T47D (cell line): ENCODE data around the gene ANKRD11.
"Not testable (repeated sequence)": the region's sequence is repeated elsewhere in the genome, so short reads cannot be mapped to it uniquely, and the experiment has no call there.

Experiments
- DNase-seq, 2 experiments: peaks; one replicate each; pipeline versions ENCODE4 v3.0.0 to v3.0.0-alpha.2; 2011 to 2012; ENCODE audit warnings: low read depth in 1 of 2, low spot score in 1 of 2
- JUND ChIP-seq: IDR thresholded peaks from 2 replicates; pipeline ENCODE4 v1.6.1; 2012; ENCODE audit warnings: low read depth
- in situ Hi-C: cut with HindIII; loops from 2 replicates; pipeline ENCODE4 v1.10.0; 2016; ENCODE audit warnings: low sequenced_read_pairs, low pct_unique_long_range_greater_than_20kb

Gene ANKRD11

DNA sequence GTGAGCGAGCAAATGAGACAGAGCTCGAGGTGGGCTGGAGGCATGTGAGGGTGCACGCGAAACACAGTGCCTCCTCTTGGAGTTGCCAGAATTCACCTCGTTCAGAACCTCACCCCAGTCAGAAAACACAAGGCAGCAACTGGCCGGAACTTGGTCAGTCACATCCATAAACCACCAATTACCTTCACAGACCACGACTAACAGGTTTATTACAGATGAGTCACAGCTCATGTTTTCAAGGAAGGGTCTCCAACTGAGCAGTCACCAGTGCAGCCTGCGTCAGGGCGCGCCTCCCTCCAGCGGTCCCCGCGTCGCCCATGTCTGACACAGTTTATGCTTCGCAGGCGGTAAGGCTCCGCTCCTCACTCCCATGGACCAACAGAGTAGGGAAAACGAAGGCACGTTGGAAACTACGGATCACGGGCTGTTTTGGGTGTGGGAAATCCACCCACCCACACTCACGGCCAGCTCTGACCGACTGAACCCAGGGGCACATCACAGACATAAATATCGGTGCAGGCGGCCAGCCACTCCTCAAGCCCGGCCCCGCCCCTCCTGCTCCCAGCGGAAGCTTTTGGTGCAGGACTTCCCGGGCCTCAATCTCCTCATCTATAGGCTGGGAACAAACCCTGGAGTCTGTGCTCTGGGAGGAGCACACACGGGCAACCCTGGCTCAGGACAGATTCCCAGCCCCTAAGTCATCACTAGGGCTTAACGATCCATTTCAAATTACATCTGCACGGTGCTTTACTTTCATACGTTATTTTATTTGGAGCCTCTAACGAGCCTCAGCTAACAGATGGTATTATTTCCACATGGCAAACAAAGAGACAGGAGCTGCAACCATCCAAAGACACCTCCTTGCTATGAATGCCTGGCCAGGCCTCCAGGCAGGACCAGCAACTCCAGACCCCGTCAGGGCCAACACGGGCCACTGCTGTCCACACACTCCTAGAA is 146.6 kb downstream of the ANKRD11 start:
- no peak for TF ChIP-seq JUND
- no peak for DNase-seq
- in situ Hi-C loops: no loop called here

DNA sequence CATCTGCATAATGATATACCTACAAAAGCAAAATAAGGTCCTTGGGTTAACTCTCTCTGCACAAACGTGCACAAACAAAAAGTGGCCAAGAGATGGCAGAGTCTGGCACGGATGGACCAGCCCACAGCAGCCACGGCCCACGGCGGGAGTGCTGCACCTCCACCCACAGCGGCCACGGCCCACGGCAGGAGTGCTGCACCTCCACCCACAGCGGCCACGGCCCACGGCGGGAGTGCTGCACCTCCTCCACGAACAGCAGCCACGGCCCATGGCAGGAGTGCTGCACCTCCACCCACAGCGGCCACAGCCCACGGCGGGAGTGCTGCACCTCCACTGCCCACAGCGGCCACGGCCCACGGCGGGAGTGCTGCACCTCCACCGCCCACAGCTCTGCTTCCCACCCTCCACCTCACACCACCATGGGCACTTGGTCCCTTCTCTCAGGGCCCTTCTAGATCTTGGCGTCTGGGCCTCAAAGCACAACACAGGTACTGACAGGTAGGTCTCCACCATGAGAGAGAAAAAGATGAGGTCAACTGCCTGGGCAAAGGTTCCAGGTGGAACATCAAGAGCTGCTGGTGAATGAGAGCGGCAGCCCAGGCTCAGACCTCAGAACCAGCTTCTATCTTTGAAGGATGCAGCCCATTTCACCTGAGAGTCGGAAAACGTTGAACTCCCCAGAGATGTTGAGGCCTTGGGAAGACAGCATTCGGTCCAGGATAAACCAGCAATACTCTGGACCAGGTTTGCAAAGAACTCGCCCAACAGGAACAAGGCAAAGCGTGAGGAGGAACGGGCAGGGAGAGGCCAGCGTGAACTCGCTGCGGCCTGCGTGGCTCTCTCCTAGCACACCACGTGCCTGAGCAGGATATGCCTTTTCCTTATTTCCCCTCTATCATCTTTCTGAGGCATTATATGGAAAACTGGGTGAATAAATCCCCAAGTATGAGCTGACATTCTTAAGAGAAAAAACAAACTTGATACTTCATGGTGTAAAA is 148.4 kb downstream of the ANKRD11 start:
- no peak for TF ChIP-seq JUND
- in situ Hi-C loops: no loop called here
- peak in 1 of 2 experiments; percentile 39 for DNase-seq

DNA sequence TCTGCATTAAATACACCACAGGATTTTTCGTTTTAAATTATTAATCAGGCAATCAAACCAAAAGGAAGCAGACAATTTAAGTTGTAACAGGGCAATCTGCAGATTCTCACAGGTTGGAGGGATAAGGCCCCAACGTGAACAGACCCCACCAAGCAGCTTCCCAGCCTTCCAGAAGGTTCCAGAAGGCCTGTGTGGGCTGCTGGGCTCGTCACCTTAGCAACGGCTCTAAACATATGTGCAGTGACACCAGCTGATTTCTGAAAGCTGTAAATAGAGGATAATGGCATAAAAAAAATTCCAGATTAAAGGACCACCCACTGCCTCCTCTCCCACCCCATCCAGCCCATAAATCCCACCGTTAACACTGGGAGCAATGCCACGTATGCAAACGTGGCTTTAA is 149.1 kb downstream of the ANKRD11 start:
- TF ChIP-seq JUND: no peak
- DNase-seq: no peak
- in situ Hi-C loops: no loop called here

DNA sequence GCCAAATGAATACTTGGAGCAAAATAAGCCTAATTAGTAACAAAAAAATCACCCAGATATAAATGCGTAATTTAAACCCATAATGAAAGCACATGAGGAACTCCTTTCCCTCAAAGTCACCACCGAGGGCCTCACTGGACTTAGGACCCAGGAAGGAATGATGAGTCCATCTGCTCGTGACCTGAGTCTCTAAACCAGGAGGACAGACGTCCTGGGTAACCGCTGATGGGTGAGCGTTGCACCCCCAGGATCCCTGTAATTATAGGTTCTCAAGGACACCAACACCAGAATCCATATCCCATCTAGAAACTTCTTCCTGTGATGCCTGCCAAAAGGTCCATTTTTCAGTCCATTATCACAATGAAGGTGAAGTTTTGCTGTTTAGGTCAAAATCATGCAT is 151.5 kb downstream of the ANKRD11 start:
- DNase-seq: no peak
- in situ Hi-C loops: no loop called here
- no peak for TF ChIP-seq JUND

DNA sequence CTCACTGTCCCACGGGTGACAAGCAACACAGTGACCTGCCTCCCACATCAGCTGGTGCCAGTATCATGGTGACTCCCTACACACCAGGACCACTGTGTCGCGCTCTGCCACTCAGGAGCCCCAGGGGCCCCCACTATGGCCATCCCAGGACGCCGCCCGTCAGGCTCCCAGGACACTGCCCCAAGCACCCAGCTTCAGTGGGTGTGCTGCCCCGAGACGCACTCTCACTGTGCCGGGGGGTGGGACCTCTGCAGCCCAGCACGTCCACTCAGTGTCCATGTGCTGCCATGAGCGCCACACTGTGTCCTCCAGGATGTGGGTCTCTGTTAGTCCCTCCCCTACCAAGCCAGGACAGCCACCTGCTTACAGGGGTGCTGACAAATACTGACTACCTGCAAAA is 152.4 kb downstream of the ANKRD11 start:
- no peak for DNase-seq
- in situ Hi-C loops: no loop called here
- TF ChIP-seq JUND: no peak

DNA sequence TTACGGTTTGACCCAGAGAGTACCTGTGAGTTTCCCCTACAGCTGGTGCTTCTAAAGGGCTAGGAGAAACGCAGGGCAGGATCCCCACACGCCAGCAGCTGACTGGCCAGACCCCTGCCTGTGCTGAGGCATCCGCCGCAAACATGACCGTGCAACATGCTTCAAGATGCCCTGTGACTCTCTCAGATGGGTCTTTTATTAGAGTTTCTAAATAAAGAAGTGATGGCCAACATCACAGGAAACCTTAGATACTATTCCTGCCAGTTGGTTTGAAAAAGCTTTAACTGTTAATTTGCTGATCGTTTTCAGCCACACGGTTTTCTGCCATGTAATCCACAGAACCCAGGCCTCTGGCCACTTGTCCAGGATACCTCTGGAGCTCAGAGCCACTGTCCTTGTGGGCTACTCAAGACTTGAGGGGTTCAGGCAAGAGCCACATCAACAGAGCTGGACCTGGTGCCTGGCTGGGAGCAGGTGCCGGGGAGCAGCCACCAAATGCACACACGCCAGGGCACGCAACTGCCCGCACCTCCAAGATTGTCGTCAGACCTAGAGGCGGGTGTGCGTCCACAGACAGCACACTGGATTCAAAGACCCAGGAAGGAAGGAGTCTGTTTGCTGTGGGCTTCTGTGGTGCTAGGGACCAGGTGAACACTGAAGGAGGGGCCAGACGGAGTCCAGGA is 154.4 kb downstream of the ANKRD11 start:
- DNase-seq: no peak
- in situ Hi-C loops: no loop called here
- TF ChIP-seq JUND: no peak

DNA sequence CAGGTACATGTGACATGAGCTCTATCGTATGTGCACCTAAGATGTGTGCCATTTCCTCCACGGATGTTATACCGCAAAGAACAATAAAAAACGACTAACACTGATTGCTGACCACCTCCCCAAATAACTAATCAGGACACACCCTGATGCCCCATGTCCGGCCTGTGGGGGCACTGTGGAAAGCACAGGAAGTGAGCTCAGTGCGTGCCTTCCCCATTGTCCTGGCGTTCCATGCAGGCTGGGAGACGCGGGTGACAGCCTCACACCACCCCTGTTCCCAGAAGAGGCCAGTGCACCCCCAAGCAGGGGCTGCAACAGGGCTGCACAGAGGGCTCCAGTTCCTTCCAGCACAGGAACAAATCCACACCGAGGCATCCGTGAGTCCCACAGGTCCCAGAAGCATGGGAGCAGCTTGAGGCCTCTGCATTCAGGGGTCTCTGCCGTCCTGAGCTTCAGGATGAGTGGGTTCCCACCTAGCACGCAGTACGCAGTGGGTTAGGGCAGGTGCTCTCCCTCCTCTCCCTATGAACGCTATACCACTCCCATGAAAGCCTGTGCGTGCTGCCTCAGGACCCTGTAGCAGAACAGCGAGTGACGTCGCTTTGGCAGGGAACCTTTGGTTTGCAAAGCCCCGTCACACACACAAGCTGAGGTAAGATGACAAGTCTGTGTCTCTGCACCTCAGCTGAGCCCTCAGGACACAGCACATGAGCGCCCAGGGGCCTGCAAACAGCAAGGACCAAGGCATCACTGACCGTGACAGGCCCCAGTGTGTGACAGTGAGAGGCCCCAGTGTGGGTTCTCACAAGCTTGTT is 155.2 kb downstream of the ANKRD11 start:
- no peak for DNase-seq
- no peak for TF ChIP-seq JUND
- in situ Hi-C loops: no loop called here

DNA sequence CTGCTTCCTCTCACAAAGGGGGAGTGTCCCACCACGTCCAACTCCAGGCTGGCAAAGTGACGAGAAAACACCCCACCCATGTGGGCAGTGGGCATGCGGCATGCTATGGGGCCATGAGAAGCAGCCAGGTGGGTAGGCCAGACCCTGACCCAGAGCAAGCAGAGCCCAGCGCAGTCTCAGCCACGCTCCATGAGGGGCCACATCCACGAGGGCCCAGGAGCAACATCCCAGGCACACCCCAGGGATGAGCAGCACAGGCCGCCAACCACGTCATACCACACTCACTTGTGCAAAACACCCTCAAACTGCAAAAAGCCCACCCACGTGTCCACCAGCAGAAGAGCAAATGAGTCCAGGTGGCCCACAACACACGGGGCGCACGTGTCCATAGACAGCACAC is 155.9 kb downstream of the ANKRD11 start:
- DNase-seq: no peak
- in situ Hi-C loops: no loop called here

DNA sequence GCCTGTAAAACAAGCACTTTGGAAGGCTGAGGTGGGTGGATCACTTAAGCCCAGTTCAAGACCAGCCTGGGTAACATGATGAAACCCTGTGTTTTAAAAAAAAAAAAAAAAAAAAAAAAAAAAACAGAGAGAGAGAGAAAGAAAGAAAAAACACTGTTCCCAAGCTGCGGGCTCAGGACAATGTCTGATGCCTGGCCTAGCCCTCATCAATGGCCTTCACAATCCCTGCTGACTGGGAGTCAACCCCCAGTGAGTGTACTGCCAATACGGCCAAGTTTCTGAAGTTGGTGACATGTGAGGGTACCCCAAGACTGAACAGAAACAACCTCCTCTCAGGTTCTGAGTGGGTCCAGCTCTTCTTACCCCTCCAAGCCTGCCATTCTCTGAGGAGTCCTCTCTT is 156.3 kb downstream of the ANKRD11 start:
- DNase-seq: no peak
- in situ Hi-C loops: no loop called here
- TF ChIP-seq JUND: no peak

More for the DNA sequence above, 155.9 kb downstream of the ANKRD11 start:
- TF ChIP-seq JUND: no peak

DNA sequence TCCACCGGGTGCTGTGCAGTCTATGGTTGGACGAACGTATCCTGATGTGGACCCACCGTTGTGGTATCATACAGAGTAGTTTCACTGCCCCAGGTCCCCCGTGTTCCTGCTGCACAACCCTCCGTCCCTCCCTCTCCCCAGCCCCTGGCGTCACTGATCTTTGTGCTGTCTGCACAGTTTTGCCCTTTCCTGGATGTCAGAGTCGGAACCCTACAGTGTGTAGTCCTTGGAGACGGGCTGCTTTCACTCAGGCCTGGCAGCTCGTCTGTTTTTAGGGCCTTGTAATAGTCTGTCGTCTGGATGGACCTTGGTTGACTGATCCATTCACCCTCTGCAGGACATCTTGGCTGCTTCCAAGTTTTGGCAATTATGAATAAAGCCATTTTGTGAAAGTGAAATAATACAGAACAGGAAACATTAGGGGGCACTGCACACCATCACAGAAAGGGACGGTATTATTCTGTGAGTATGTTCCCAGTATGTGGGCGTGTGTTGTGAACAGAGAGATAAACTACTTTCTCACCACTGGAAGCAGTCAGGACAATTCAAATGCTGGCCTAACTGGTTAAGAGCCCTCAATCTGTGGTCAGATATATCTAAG is 156.9 kb downstream of the ANKRD11 start:
- DNase-seq: peak; percentile 82 to 83
- in situ Hi-C loops: not testable (repeated sequence)

DNA sequence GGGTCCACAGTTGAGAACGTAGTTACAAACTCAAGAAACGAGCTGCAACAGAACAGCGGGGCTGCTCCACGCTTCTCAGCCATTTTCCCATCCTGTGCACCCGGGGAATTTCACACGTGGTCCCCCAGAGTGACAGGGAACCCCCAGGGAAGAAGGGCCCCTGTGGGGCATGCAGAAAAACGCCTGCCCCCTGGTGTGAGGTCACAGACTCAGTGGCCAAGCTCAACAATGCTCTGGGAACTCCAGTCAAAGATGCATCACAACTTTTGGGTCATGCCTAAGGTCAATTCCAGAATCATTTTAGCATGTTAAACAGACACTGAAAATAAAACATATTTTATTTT is 157.5 kb downstream of the ANKRD11 start:
- no peak for DNase-seq
- in situ Hi-C loops: no loop called here
- no peak for TF ChIP-seq JUND
